ENCODE results near the gene ZKSCAN3.

- TF ChIP-seq POLR2A (IDR thresholded peaks at IDR 0.05; ENCODE audit: low read depth, low read length) (no peak), EZH2 (IDR thresholded peaks at IDR 0.05; ENCODE audit: borderline replicate concordance, control insufficient read depth, low read depth, low read length) (no peak), REST (IDR thresholded peaks at IDR 0.05; ENCODE audit: low read depth, low read length) (no peak), ELK1 (IDR thresholded peaks at IDR 0.05; ENCODE audit: low read depth, low read length) (no peak), ZBTB11 (CRISPR knock-in tag; IDR thresholded peaks at IDR 0.05) (no peak), MEF2A (IDR thresholded peaks at IDR 0.05; ENCODE audit: insufficient read depth, low read depth, low read length) (no peak), ZNF217 (IDR thresholded peaks at IDR 0.05) (no peak), SIX5 (IDR thresholded peaks at IDR 0.05; ENCODE audit: low read depth, low read length, severe bottlenecking) (no peak), JUND (IDR thresholded peaks at IDR 0.05; ENCODE audit: low read depth, low read length) (no peak), SRF (IDR thresholded peaks at IDR 0.05; ENCODE audit: low read depth in 2 of 2, low read length in 2 of 2) (no peak), KDM1A (IDR thresholded peaks at IDR 0.05; ENCODE audit: borderline replicate concordance) (no peak)
- TF ChIP-seq, protein P1, sequence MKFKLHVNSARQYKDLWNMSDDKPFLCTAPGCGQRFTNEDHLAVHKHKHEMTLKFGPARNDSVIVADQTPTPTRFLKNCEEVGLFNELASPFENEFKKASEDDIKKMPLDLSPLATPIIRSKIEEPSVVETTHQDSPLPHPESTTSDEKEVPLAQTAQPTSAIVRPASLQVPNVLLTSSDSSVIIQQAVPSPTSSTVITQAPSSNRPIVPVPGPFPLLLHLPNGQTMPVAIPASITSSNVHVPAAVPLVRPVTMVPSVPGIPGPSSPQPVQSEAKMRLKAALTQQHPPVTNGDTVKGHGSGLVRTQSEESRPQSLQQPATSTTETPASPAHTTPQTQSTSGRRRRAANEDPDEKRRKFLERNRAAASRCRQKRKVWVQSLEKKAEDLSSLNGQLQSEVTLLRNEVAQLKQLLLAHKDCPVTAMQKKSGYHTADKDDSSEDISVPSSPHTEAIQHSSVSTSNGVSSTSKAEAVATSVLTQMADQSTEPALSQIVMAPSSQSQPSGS (IDR thresholded peaks at IDR 0.05; ENCODE audit: low read length): no peak
- TF ChIP-seq, protein P2, sequence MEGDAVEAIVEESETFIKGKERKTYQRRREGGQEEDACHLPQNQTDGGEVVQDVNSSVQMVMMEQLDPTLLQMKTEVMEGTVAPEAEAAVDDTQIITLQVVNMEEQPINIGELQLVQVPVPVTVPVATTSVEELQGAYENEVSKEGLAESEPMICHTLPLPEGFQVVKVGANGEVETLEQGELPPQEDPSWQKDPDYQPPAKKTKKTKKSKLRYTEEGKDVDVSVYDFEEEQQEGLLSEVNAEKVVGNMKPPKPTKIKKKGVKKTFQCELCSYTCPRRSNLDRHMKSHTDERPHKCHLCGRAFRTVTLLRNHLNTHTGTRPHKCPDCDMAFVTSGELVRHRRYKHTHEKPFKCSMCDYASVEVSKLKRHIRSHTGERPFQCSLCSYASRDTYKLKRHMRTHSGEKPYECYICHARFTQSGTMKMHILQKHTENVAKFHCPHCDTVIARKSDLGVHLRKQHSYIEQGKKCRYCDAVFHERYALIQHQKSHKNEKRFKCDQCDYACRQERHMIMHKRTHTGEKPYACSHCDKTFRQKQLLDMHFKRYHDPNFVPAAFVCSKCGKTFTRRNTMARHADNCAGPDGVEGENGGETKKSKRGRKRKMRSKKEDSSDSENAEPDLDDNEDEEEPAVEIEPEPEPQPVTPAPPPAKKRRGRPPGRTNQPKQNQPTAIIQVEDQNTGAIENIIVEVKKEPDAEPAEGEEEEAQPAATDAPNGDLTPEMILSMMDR (IDR thresholded peaks at IDR 0.05 in 2 of 3, conservative IDR thresholded peaks at IDR 0.05 in 1 of 3; ENCODE audit: control insufficient read depth in 2 of 3, extremely low read depth in 1 of 3, insufficient read depth in 1 of 3, low read depth in 3 of 3, low read length in 3 of 3): no peak
Measured at GRCh38 chr6:28395918-28396317, 46.2 kb downstream of the ZKSCAN3 start.

Data from GM12878 (cell line).